ENCODE measurements around the gene ROR1. TPM values are rescaled to one million over a fixed set of nuclear protein-coding genes. Genes with fewer than 3 reads are reported as not detected.

Gene ROR1
- total RNA-seq, result 19.8 TPM

GRCh38 chr1:63773815-63774616, at the start of gene ROR1:
Gene ROR1 (plus strand): TSS chr1:63774017.

GRCh38 chr1:64203420-64203819, 429.6 kb downstream of the ROR1 start, which contains the start of gene UBE2U:
Gene UBE2U (plus strand): TSS chr1:64203623. CDS start chr1:64204051, 428 bp downstream.

Other genes starting within 250 kb of the ROR1 start
- 55.1 TPM for gene PGM1, start 180.6 kb upstream of the ROR1 start, total RNA-seq

All from camera-type eye (tissue), 1 donor.